Measurements from ENCODE around the gene SRSF7.
A peak's percentile ranks its signal among the peaks of the same experiment; 100 is the strongest.
"Not testable (repeated sequence)": the region's sequence is repeated elsewhere in the genome, so short reads cannot be mapped to it uniquely, and the experiment has no call there.

SRSF7 gene

GRCh38 chr2:38747007-38747424 lies 4.1 kb downstream of the SRSF7 start:
- peaks cover 25 to 50% of the 10 kb centered on the region in 2 donors for H3K4me1 ChIP-seq (ENCODE audit: control insufficient read depth in 2 of 2, insufficient read depth in 2 of 2, low read length in 2 of 2)
- H3K36me3 ChIP-seq (ENCODE audit: control insufficient read depth in 2 of 2, insufficient read depth in 2 of 2, low read length in 2 of 2) = peaks cover 61 to 62% of the 10 kb centered on the region in 2 donors

GRCh38 chr2:38745267-38745666 lies 5.9 kb downstream of the SRSF7 start:
- Histone ChIP-seq H3K4me3 (ENCODE audit: low read length in 2 of 2) (no peak overlapping the region), H3K27me3 (ENCODE audit: control insufficient read depth in 2 of 2, insufficient read depth in 2 of 2, low read length in 2 of 2) (no peaks in the 10 kb centered on the region), H3K36me3 (ENCODE audit: control insufficient read depth in 2 of 2, insufficient read depth in 2 of 2, low read length in 2 of 2) (peaks cover 61 to 62% of the 10 kb centered on the region in 2 donors), H3K27ac (ENCODE audit: low read depth in 2 of 2, low read length in 2 of 2) (no peak overlapping the region), H3K4me1 (ENCODE audit: control insufficient read depth in 2 of 2, insufficient read depth in 2 of 2, low read length in 2 of 2) (peaks cover 26 to 53% of the 10 kb centered on the region in 2 donors), H3K9me3 (ENCODE audit: control insufficient read depth in 2 of 2, low read length in 2 of 2) (no peaks in the 10 kb centered on the region), H3K9ac (ENCODE audit: low read depth in 1 of 2, low read length in 2 of 2) (no peak overlapping the region)

More at GRCh38 chr2:38747007-38747424, 4.1 kb downstream of the SRSF7 start:
- no peaks in the 10 kb centered on the region for H3K27me3 ChIP-seq (ENCODE audit: control insufficient read depth in 2 of 2, insufficient read depth in 2 of 2, low read length in 2 of 2)
- H3K27ac ChIP-seq (ENCODE audit: low read depth in 2 of 2, low read length in 2 of 2) = no peak overlapping the region
- H3K9ac ChIP-seq (ENCODE audit: low read depth in 1 of 2, low read length in 2 of 2) = no peak overlapping the region
- no peaks in the 10 kb centered on the region for H3K9me3 ChIP-seq (ENCODE audit: control insufficient read depth in 2 of 2, low read length in 2 of 2)
- no peak overlapping the region for H3K4me3 ChIP-seq (ENCODE audit: low read length in 2 of 2)

GRCh38 chr2:38744399-38744780 lies 6.8 kb downstream of the SRSF7 start:
- Histone ChIP-seq H3K4me3 (ENCODE audit: low read length in 2 of 2) (no peak overlapping the region), H3K27me3 (ENCODE audit: control insufficient read depth in 2 of 2, insufficient read depth in 2 of 2, low read length in 2 of 2) (no peaks in the 10 kb centered on the region), H3K36me3 (ENCODE audit: control insufficient read depth in 2 of 2, insufficient read depth in 2 of 2, low read length in 2 of 2) (peaks cover 60 to 62% of the 10 kb centered on the region in 2 donors), H3K27ac (ENCODE audit: low read depth in 2 of 2, low read length in 2 of 2) (no peak overlapping the region), H3K4me1 (ENCODE audit: control insufficient read depth in 2 of 2, insufficient read depth in 2 of 2, low read length in 2 of 2) (peaks cover 26 to 46% of the 10 kb centered on the region in 2 donors), H3K9me3 (ENCODE audit: control insufficient read depth in 2 of 2, low read length in 2 of 2) (no peaks in the 10 kb centered on the region), H3K9ac (ENCODE audit: low read depth in 1 of 2, low read length in 2 of 2) (no peak overlapping the region)

- no peak overlapping the region for H3K27ac ChIP-seq (ENCODE audit: low read depth in 2 of 2, low read length in 2 of 2)
- H3K36me3 ChIP-seq (ENCODE audit: control insufficient read depth in 2 of 2, insufficient read depth in 2 of 2, low read length in 2 of 2) = peaks cover 54 to 58% of the 10 kb centered on the region in 2 donors
- H3K9me3 ChIP-seq (ENCODE audit: control insufficient read depth in 2 of 2, low read length in 2 of 2) = no peaks in the 10 kb centered on the region
- no peaks in the 10 kb centered on the region for H3K27me3 ChIP-seq (ENCODE audit: control insufficient read depth in 2 of 2, insufficient read depth in 2 of 2, low read length in 2 of 2)
- H3K4me3 ChIP-seq (ENCODE audit: low read length in 2 of 2) = no peak overlapping the region
- no peak overlapping the region for H3K9ac ChIP-seq (ENCODE audit: low read depth in 1 of 2, low read length in 2 of 2)
- H3K4me1 ChIP-seq (ENCODE audit: control insufficient read depth in 2 of 2, insufficient read depth in 2 of 2, low read length in 2 of 2) = peaks cover 21 to 41% of the 10 kb centered on the region in 2 donors
Measured at GRCh38 chr2:38743672-38744398, 7.3 kb downstream of the SRSF7 start.

GRCh38 chr2:38742797-38743559 lies 8.2 kb downstream of the SRSF7 start:
- Histone ChIP-seq H3K4me1 (ENCODE audit: control insufficient read depth in 2 of 2, insufficient read depth in 2 of 2, low read length in 2 of 2) (peaks cover 15 to 34% of the 10 kb centered on the region in 2 donors), H3K36me3 (ENCODE audit: control insufficient read depth in 2 of 2, insufficient read depth in 2 of 2, low read length in 2 of 2) (peaks cover 47 to 52% of the 10 kb centered on the region in 2 donors), H3K9me3 (ENCODE audit: control insufficient read depth in 2 of 2, low read length in 2 of 2) (no peaks in the 10 kb centered on the region), H3K27ac (ENCODE audit: low read depth in 2 of 2, low read length in 2 of 2) (no peak overlapping the region), H3K9ac (ENCODE audit: low read depth in 1 of 2, low read length in 2 of 2) (no peak overlapping the region), H3K27me3 (ENCODE audit: control insufficient read depth in 2 of 2, insufficient read depth in 2 of 2, low read length in 2 of 2) (no peaks in the 10 kb centered on the region), H3K4me3 (ENCODE audit: low read length in 2 of 2) (no peak overlapping the region)

GRCh38 chr2:38740851-38741731 lies 10.1 kb downstream of the SRSF7 start:
- H3K36me3 ChIP-seq (ENCODE audit: control insufficient read depth in 2 of 2, insufficient read depth in 2 of 2, low read length in 2 of 2) = peaks cover 32 to 38% of the 10 kb centered on the region in 2 donors
- H3K9me3 ChIP-seq (ENCODE audit: control insufficient read depth in 2 of 2, low read length in 2 of 2) = no peaks in the 10 kb centered on the region
- H3K27ac ChIP-seq (ENCODE audit: low read depth in 2 of 2, low read length in 2 of 2) = peak overlapping the region; percentile 30 to 64
- no peaks in the 10 kb centered on the region for H3K27me3 ChIP-seq (ENCODE audit: control insufficient read depth in 2 of 2, insufficient read depth in 2 of 2, low read length in 2 of 2)
- H3K4me3 ChIP-seq (ENCODE audit: low read length in 2 of 2) = peak overlapping the region in 1 of 2 donors; percentile 34
- H3K4me1 ChIP-seq (ENCODE audit: control insufficient read depth in 2 of 2, insufficient read depth in 2 of 2, low read length in 2 of 2) = peaks cover 5 to 25% of the 10 kb centered on the region in 2 donors
- peak overlapping the region; percentile 9 to 28 for H3K9ac ChIP-seq (ENCODE audit: low read depth in 1 of 2, low read length in 2 of 2)

- Histone ChIP-seq H3K36me3 (ENCODE audit: control insufficient read depth in 2 of 2, insufficient read depth in 2 of 2, low read length in 2 of 2) (peaks cover 20 to 24% of the 10 kb centered on the region in 2 donors), H3K27me3 (ENCODE audit: control insufficient read depth in 2 of 2, insufficient read depth in 2 of 2, low read length in 2 of 2) (no peaks in the 10 kb centered on the region), H3K9me3 (ENCODE audit: control insufficient read depth in 2 of 2, low read length in 2 of 2) (no peaks in the 10 kb centered on the region), H3K4me3 (ENCODE audit: low read length in 2 of 2) (no peak overlapping the region), H3K4me1 (ENCODE audit: control insufficient read depth in 2 of 2, insufficient read depth in 2 of 2, low read length in 2 of 2) (peaks cover 5 to 30% of the 10 kb centered on the region in 2 donors), H3K9ac (ENCODE audit: low read depth in 1 of 2, low read length in 2 of 2) (no peak overlapping the region), H3K27ac (ENCODE audit: low read depth in 2 of 2, low read length in 2 of 2) (no peak overlapping the region)
Measured at GRCh38 chr2:38739524-38739923, 11.6 kb downstream of the SRSF7 start.

GRCh38 chr2:38737925-38738324 lies 13.2 kb downstream of the SRSF7 start:
- Histone ChIP-seq H3K9ac (ENCODE audit: low read depth in 1 of 2, low read length in 2 of 2) (no peak overlapping the region), H3K4me3 (ENCODE audit: low read length in 2 of 2) (no peak overlapping the region), H3K27me3 (ENCODE audit: control insufficient read depth in 2 of 2, insufficient read depth in 2 of 2, low read length in 2 of 2) (no peaks in the 10 kb centered on the region), H3K4me1 (ENCODE audit: control insufficient read depth in 2 of 2, insufficient read depth in 2 of 2, low read length in 2 of 2) (peaks cover 5 to 23% of the 10 kb centered on the region in 2 donors), H3K27ac (ENCODE audit: low read depth in 2 of 2, low read length in 2 of 2) (peak overlapping the region; percentile 35 to 62), H3K36me3 (ENCODE audit: control insufficient read depth in 2 of 2, insufficient read depth in 2 of 2, low read length in 2 of 2) (peaks cover 14 to 18% of the 10 kb centered on the region in 2 donors), H3K9me3 (ENCODE audit: control insufficient read depth in 2 of 2, low read length in 2 of 2) (no peaks in the 10 kb centered on the region)

- H3K27me3 ChIP-seq (ENCODE audit: control insufficient read depth in 2 of 2, insufficient read depth in 2 of 2, low read length in 2 of 2); H3K9ac ChIP-seq (ENCODE audit: low read depth in 1 of 2, low read length in 2 of 2); H3K4me3 ChIP-seq (ENCODE audit: low read length in 2 of 2); H3K9me3 ChIP-seq (ENCODE audit: control insufficient read depth in 2 of 2, low read length in 2 of 2): not testable (repeated sequence)
- Histone ChIP-seq H3K4me1 (ENCODE audit: control insufficient read depth in 2 of 2, insufficient read depth in 2 of 2, low read length in 2 of 2) (peaks cover 5 to 19% of the 10 kb centered on the region in 2 donors), H3K27ac (ENCODE audit: low read depth in 2 of 2, low read length in 2 of 2) (peak overlapping the region; percentile 35 to 62), H3K36me3 (ENCODE audit: control insufficient read depth in 2 of 2, insufficient read depth in 2 of 2, low read length in 2 of 2) (peaks cover 15 to 20% of the 10 kb centered on the region in 2 donors)
Measured at GRCh38 chr2:38737000-38737698, 14.0 kb downstream of the SRSF7 start.

Data from mucosa of rectum (tissue), 2 donors.